Measurements from ENCODE around the gene SAMD7.

Gene SAMD7

DNA sequence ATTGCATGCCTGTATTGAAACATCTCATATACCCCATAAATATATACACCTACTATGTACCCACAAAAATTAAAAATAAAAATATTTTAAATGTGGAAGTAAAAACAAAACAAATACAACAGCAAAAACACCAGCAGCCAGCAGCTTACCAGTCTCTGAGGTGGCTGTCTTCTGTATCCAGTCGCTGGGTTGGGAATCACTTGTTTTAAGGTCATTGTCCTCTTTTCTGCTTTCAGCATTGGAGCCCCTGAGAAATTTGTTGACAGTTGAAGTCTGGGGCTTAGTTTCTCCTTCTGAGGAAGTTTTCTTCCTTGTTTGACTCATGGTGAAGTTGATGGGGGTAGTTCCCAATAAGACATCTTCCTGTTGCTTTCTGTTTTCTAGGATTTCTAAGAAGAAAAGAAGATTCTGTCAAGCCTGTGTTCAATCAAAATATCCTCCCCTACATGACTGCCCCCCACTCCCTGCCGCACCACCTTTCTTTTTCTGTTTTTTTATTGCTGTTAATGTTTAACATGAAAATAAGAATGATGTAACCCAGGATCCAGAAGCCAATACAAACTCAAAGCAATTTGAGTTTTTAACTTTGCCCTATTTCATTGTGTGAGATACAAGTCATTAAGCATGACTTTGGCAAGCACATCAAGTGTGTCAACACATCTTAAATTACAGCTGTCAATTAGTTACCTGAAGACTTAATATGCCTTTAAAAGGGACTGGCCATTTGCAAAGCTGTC is 41.7 kb upstream of the SAMD7 start, which contains the start of gene LRRC31:
LRRC31 (minus strand) TSS at position 452 of the 737 bp plus-strand sequence; CDS start at position 324, 128 bp downstream.
- TF ChIP-seq GABPA (IDR thresholded peaks at IDR 0.05; ENCODE audit: low read depth) (no peak), POLR2AphosphoS5 (IDR thresholded peaks at IDR 0.05; ENCODE audit: low read depth) (no peak), CTCF (IDR thresholded peaks at IDR 0.05; ENCODE audit: insufficient read depth, low read length) (no peak), SPI1 (IDR thresholded peaks at IDR 0.05; ENCODE audit: borderline replicate concordance, low read depth) (no peak)
- TF ChIP-seq, protein P1, sequence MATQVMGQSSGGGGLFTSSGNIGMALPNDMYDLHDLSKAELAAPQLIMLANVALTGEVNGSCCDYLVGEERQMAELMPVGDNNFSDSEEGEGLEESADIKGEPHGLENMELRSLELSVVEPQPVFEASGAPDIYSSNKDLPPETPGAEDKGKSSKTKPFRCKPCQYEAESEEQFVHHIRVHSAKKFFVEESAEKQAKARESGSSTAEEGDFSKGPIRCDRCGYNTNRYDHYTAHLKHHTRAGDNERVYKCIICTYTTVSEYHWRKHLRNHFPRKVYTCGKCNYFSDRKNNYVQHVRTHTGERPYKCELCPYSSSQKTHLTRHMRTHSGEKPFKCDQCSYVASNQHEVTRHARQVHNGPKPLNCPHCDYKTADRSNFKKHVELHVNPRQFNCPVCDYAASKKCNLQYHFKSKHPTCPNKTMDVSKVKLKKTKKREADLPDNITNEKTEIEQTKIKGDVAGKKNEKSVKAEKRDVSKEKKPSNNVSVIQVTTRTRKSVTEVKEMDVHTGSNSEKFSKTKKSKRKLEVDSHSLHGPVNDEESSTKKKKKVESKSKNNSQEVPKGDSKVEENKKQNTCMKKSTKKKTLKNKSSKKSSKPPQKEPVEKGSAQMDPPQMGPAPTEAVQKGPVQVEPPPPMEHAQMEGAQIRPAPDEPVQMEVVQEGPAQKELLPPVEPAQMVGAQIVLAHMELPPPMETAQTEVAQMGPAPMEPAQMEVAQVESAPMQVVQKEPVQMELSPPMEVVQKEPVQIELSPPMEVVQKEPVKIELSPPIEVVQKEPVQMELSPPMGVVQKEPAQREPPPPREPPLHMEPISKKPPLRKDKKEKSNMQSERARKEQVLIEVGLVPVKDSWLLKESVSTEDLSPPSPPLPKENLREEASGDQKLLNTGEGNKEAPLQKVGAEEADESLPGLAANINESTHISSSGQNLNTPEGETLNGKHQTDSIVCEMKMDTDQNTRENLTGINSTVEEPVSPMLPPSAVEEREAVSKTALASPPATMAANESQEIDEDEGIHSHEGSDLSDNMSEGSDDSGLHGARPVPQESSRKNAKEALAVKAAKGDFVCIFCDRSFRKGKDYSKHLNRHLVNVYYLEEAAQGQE (IDR thresholded peaks at IDR 0.05; ENCODE audit: insufficient replicate concordance, low read depth): no peak
- Histone ChIP-seq H3K27ac (replicated peaks) (peak within 1 kb of the TSS; percentile 41; the same call in 1 of the 2 replicates), H3K27me3 (ENCODE audit: insufficient read depth, poor library complexity, severe bottlenecking) (no peaks in the 10 kb centered on the region), H3K4me3 (replicated peaks; ENCODE audit: insufficient read depth, low read length) (no peak within 1 kb of the TSS)
- DNase-seq (ENCODE audit: low read depth in 1 of 2, low spot score in 1 of 2): no peak

DNA sequence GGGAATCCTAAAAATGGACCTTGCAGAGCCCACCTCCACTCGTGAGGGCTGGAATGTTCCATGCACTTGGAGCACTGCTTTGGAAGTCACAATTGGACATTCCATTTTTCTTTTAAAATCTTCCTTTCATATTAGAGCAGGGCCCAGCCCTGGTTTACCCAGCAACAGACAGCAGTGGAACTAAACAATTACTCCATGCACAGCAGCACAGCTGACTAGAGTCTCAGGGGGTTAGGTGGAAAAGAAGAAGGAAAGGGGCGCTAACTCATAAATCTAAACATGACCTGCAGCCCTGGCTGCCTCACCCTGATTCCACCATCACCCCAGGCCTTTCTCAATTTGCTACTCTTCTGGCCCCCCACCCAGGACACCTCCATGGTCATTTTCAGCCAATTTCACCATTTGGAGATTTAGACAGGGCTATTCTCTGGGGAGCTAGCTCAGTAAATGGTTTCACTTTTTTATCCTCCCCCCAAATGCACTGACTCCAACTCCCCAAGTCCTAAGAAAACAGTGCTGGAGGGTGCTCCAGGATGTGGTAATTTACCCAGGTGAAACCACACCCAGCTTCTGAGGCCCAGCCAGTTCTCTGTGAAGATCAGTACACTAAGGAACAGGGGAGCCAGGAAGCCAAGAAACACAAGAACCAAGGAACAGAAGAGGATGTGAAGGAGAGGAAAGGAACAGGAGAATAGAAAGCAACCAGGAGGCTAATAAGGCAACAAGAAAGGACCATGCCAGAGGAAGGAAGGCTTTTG is 40.1 kb upstream of the SAMD7 start:
- no peak for TF ChIP-seq SPI1 (IDR thresholded peaks at IDR 0.05; ENCODE audit: borderline replicate concordance, low read depth)
- TF ChIP-seq GABPA (IDR thresholded peaks at IDR 0.05; ENCODE audit: low read depth): no peak
- TF ChIP-seq, protein P1 (IDR thresholded peaks at IDR 0.05; ENCODE audit: insufficient replicate concordance, low read depth): no peak
- TF ChIP-seq CTCF (IDR thresholded peaks at IDR 0.05; ENCODE audit: insufficient read depth, low read length): no peak
- TF ChIP-seq POLR2AphosphoS5 (IDR thresholded peaks at IDR 0.05; ENCODE audit: low read depth): no peak
- H3K27me3 ChIP-seq (ENCODE audit: insufficient read depth, poor library complexity, severe bottlenecking): no peaks in the 10 kb centered on the region
- H3K27ac ChIP-seq (replicated peaks): no peak overlapping the region
- H3K4me3 ChIP-seq (replicated peaks; ENCODE audit: insufficient read depth, low read length): no peak overlapping the region
- no peak for DNase-seq (ENCODE audit: low read depth in 1 of 2, low spot score in 1 of 2)

DNA sequence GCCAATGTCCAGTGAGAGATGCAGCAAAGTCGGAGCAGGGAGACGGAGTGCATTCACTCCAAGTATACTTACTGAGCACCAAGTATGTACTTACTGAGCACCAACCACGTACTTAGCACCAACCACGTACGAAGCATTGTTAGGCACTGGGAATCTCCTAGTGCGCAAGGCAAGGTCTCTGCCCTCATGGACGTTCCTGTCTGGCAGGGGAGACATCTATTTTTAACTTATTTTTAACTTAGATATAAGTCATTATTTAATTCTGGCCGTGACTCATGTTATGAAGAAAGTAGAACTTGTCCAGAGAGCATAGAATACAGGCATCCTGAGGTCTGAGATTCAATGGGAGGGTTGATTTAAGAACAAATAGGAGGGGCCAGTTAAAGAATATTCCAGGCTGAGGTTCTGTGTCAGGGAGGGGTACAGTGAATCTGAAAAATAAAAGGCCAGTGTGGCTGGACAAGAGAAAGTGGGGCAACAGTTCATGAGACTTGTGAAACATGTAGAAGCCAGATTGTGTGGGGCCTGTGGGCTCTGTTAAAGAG is 32.3 kb upstream of the SAMD7 start:
- DNase-seq (ENCODE audit: low read depth in 1 of 2, low spot score in 1 of 2): no peak
- no peak for TF ChIP-seq CTCF (IDR thresholded peaks at IDR 0.05; ENCODE audit: insufficient read depth, low read length)
- no peak for TF ChIP-seq SPI1 (IDR thresholded peaks at IDR 0.05; ENCODE audit: borderline replicate concordance, low read depth)
- TF ChIP-seq, protein P1 (IDR thresholded peaks at IDR 0.05; ENCODE audit: insufficient replicate concordance, low read depth): no peak
- no peak for TF ChIP-seq GABPA (IDR thresholded peaks at IDR 0.05; ENCODE audit: low read depth)
- no peak for TF ChIP-seq POLR2AphosphoS5 (IDR thresholded peaks at IDR 0.05; ENCODE audit: low read depth)
- H3K27me3 ChIP-seq (ENCODE audit: insufficient read depth, poor library complexity, severe bottlenecking): no peaks in the 10 kb centered on the region
- no peak overlapping the region for H3K27ac ChIP-seq (replicated peaks)
- no peak overlapping the region for H3K4me3 ChIP-seq (replicated peaks; ENCODE audit: insufficient read depth, low read length)
